Esophagus muscularis mucosa (tissue), 4 donors: Measurements from ENCODE around the gene SNRNP27. TPM values are rescaled to one million over a fixed set of nuclear protein-coding genes. Genes with fewer than 3 reads are reported as not detected.

Experiments used
- DNase-seq: peaks from one replicate; pipeline ENCODE4 v3.0.0-alpha.2; 2017; ENCODE audit errors: extremely low spot score
- H3K27ac ChIP-seq, 4 donors: fragments of 200-600 bp; sonication (generic); replicated peaks in 1 of 4; 1 replicate in 3 of 4; 2 replicates in 1 of 4; pipeline ENCODE4 v1.5.1; 2016 to 2019; ENCODE audit warnings: mild to moderate bottlenecking in 1 of 4
- H3K27me3 ChIP-seq, 4 donors: fragments of 200-600 bp; sonication (generic); one replicate each; pipeline versions ENCODE4 v1.5.1 to v1.6.0; 2016 to 2019
- H3K36me3 ChIP-seq, 4 donors: fragments of 200-600 bp; sonication (generic); one replicate each; pipeline ENCODE4 v1.5.1; 2016 to 2019
- H3K4me1 ChIP-seq, 4 donors: fragments of 200-600 bp; sonication (generic); one replicate each; pipeline ENCODE4 v1.5.1; 2016 to 2019
- H3K4me3 ChIP-seq, 4 donors: fragments of 200-600 bp; sonication (generic); 1 replicate in 2 of 4; 2 replicates in 2 of 4; pipeline ENCODE4 v1.5.1; 2016 to 2019; ENCODE audit warnings: mild to moderate bottlenecking in 4 of 4, moderate library complexity in 1 of 4
- H3K9me3 ChIP-seq, 4 donors: fragments of 200-600 bp; sonication (generic); 1 replicate in 3 of 4; 2 replicates in 1 of 4; pipeline ENCODE4 v1.5.1; 2016 to 2019
- CTCF ChIP-seq, 3 experiments: fragments of 200-600 bp in 2 of 3; fragments of 450-650 bp in 1 of 3; sonication (generic) in 2 of 3; IDR thresholded peaks; one replicate each; pipeline ENCODE4 v1.5.1; 2017 to 2019; ENCODE audit warnings: antibody characterized with exemption in 3 of 3, mild to moderate bottlenecking in 2 of 3, moderate library complexity in 1 of 3
- EP300 ChIP-seq: sonication (generic); formaldehyde crosslinking; IDR thresholded peaks from one replicate; pipeline ENCODE4 v1.6.1; 2017; ENCODE audit warnings: antibody characterized with exemption
- POLR2A ChIP-seq: fragments of 450-650 bp; IDR thresholded peaks from one replicate; pipeline ENCODE4 v1.6.1; 2017; ENCODE audit warnings: antibody characterized with exemption, moderate library complexity, mild to moderate bottlenecking, low read depth
- POLR2AphosphoS5 ChIP-seq, 2 donors: sonication (generic); formaldehyde crosslinking; IDR thresholded peaks; one replicate each; pipeline ENCODE4 v1.6.1; 2017; ENCODE audit warnings: antibody characterized with exemption in 2 of 2
- WGBS: methylation state at CpG from one replicate; pipeline ENCODE4 v1.1.5; 2018; 5-methylcytosine and 5-hydroxymethylcytosine counted together
- intact Hi-C: fragments of 100-400 bp; cut with DNase I; formaldehyde crosslinking; loops from one replicate; pipeline ENCODE4 v1.15.1; 2023
- total RNA-seq, 4 donors: library from RNA; depleted of rRNA; stranded (reverse); fragments of >200 nt; gene quantifications; one replicate each; pipeline versions ENCODE4 v1.1.0 to v1.2.1, GENCODE V29; 2016

SNRNP27 gene
- total RNA-seq, 4 donors from 2014 or later: 53.8 to 74.9 (median 62.9) TPM

- no peaks in the 10 kb centered on the region for H3K9me3 ChIP-seq
- no peak for DNase-seq
- no peak overlapping the region for H3K27ac ChIP-seq
- peaks cover 20 to 52% (median 38%) of the 10 kb centered on the region in 4 donors for H3K36me3 ChIP-seq
- 76% methylated on average over 9 of the region's 9 CpGs for WGBS
- TF ChIP-seq POLR2A: no peak
- TF ChIP-seq CTCF (IDR thresholded peaks at IDR 0.05): no peak
- no peak for TF ChIP-seq POLR2AphosphoS5 (IDR thresholded peaks at IDR 0.05)
- TF ChIP-seq EP300: no peak
- H3K27me3 ChIP-seq: peaks cover 0 to 6% (median 0%) of the 10 kb centered on the region in 4 donors
- peaks cover 0 to 8% (median 7%) of the 10 kb centered on the region in 4 donors for H3K4me1 ChIP-seq
- no peak overlapping the region for H3K4me3 ChIP-seq
- intact Hi-C loops: no loop called here
Observed at GRCh38 chr2:69943843-69944525, 50.2 kb downstream of the SNRNP27 start.

- Histone ChIP-seq H3K9me3 (no peaks in the 10 kb centered on the region), H3K4me1 (peaks cover 0 to 9% (median 7%) of the 10 kb centered on the region in 4 donors), H3K27ac (no peak overlapping the region), H3K27me3 (peaks cover 0 to 8% (median 0%) of the 10 kb centered on the region in 4 donors), H3K4me3 (no peak overlapping the region), H3K36me3 (peaks cover 14 to 44% (median 31%) of the 10 kb centered on the region in 4 donors)
- no peak for DNase-seq
- no peak for TF ChIP-seq EP300
- TF ChIP-seq POLR2A: no peak
- no peak for TF ChIP-seq POLR2AphosphoS5 (IDR thresholded peaks at IDR 0.05)
- no peak for TF ChIP-seq CTCF (IDR thresholded peaks at IDR 0.05)
- intact Hi-C loops: no loop called here
- WGBS: 96% methylated on average over 7 of the region's 7 CpGs
Observed at GRCh38 chr2:69944756-69945155, 51.0 kb downstream of the SNRNP27 start.

- Histone ChIP-seq H3K4me1 (peaks cover 0 to 9% (median 7%) of the 10 kb centered on the region in 4 donors), H3K36me3 (peaks cover 9 to 37% (median 26%) of the 10 kb centered on the region in 4 donors), H3K4me3 (no peak overlapping the region), H3K27ac (no peak overlapping the region), H3K9me3 (no peaks in the 10 kb centered on the region), H3K27me3 (peaks cover 0 to 8% (median 0%) of the 10 kb centered on the region in 4 donors)
- no peak for TF ChIP-seq CTCF (IDR thresholded peaks at IDR 0.05)
- TF ChIP-seq EP300: no peak
- no peak for TF ChIP-seq POLR2AphosphoS5 (IDR thresholded peaks at IDR 0.05)
- no peak for TF ChIP-seq POLR2A
- intact Hi-C loops: no loop called here
- no peak for DNase-seq
- 90% methylated on average over 8 of the region's 8 CpGs for whole genome bisulfite sequencing
Observed at GRCh38 chr2:69945441-69945840, 51.7 kb downstream of the SNRNP27 start.

DNA sequence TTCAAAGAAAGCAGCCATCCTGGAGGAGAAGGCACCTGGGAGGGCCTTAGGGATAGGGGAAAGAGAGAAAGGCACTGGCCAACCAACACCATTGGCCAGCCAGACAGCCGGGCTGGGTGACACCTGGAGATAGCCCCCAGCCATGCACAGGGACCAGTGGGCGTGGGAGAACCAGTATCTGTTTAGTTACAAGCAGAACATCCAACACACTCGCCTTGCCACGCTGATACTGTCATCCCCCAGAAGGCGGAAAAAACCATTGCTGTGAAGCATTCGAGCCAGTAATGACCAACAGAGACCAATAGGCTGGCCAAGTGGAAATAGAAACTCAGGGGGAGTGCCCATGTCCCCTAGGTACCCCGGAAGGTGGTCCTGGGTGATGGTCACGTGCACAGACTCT is 52.2 kb downstream of the SNRNP27 start:
- WGBS: 92% methylated on average over 8 of the region's 8 CpGs
- no peak for DNase-seq
- intact Hi-C loops: no loop called here

More for the DNA sequence above, 52.2 kb downstream of the SNRNP27 start:
- Histone ChIP-seq H3K27me3 (peaks cover 0 to 8% (median 0%) of the 10 kb centered on the region in 4 donors), H3K4me1 (peaks cover 0 to 9% (median 7%) of the 10 kb centered on the region in 4 donors), H3K27ac (no peak overlapping the region), H3K36me3 (peaks cover 9 to 32% (median 22%) of the 10 kb centered on the region in 4 donors), H3K9me3 (no peaks in the 10 kb centered on the region), H3K4me3 (no peak overlapping the region)
- TF ChIP-seq EP300: no peak
- no peak for TF ChIP-seq CTCF (IDR thresholded peaks at IDR 0.05)
- TF ChIP-seq POLR2A: no peak
- no peak for TF ChIP-seq POLR2AphosphoS5 (IDR thresholded peaks at IDR 0.05)
